Esophagus squamous epithelium (tissue), 5 donors: Measurements from ENCODE around the gene KLK13. TPM values are rescaled to one million over a fixed set of nuclear protein-coding genes. Genes with fewer than 3 reads are reported as not detected.

Experiments used
- DNase-seq: peaks from one replicate; lab custom pipeline; 2025; lab: John Stamatoyannopoulos, UW
- H3K27ac ChIP-seq, 4 donors: fragments of 200-600 bp; sonication (generic); one replicate each; pipeline ENCODE4 v1.5.1; 2016 to 2019; ENCODE audit warnings: mild to moderate bottlenecking in 1 of 4
- H3K27me3 ChIP-seq, 4 donors: fragments of 200-600 bp; sonication (generic); 1 replicate in 3 of 4; 2 replicates in 1 of 4; pipeline versions ENCODE4 v1.5.1 to v1.6.0; 2017 to 2021; ENCODE audit warnings: antibody characterized with exemption in 1 of 4
- H3K36me3 ChIP-seq, 3 donors: fragments of 200-600 bp; sonication (generic); one replicate each; pipeline ENCODE4 v1.5.1; 2016 to 2019
- H3K4me1 ChIP-seq, 3 donors: fragments of 200-600 bp; sonication (generic); one replicate each; pipeline ENCODE4 v1.5.1; 2017 to 2019
- H3K4me3 ChIP-seq, 4 donors: fragments of 200-600 bp; sonication (generic); 1 replicate in 3 of 4; 2 replicates in 1 of 4; pipeline ENCODE4 v1.5.1; 2016 to 2019; ENCODE audit warnings: mild to moderate bottlenecking in 2 of 4, moderate library complexity in 1 of 4
- H3K9me3 ChIP-seq, 3 donors: fragments of 200-600 bp; sonication (generic); one replicate each; pipeline ENCODE4 v1.5.1; 2016 to 2019
- CTCF ChIP-seq, 6 experiments: fragments of 450-650 bp in 4 of 6; fragments of 200-600 bp in 2 of 6; sonication (generic) in 2 of 6; IDR thresholded peaks; one replicate each; pipeline ENCODE4 v1.5.1; 2016 to 2019; ENCODE audit warnings: antibody characterized with exemption in 6 of 6, mild to moderate bottlenecking in 4 of 6, moderate library complexity in 4 of 6
- POLR2A ChIP-seq, 4 donors: fragments of 450-650 bp; IDR thresholded peaks; one replicate each; pipeline ENCODE4 v1.6.1; 2017; ENCODE audit warnings: antibody characterized with exemption in 4 of 4, mild to moderate bottlenecking in 4 of 4, moderate library complexity in 3 of 4
- WGBS, 2 donors: methylation state at CpG; one replicate each; pipeline ENCODE4 v1.1.5; 2018; 5-methylcytosine and 5-hydroxymethylcytosine counted together
- intact Hi-C: fragments of 100-400 bp; cut with DNase I; formaldehyde crosslinking; loops from one replicate; pipeline ENCODE4 v1.15.0; 2022
- total RNA-seq, 4 donors: library from RNA; depleted of rRNA; stranded (reverse); fragments of >200 nt; gene quantifications; one replicate each; pipeline ENCODE4 v1.1.0, GENCODE V29; 2016
- donor health status: DM: yes; HTN: yes; CAD: no.

KLK13 gene
- total RNA-seq, 4 donors from 2014 or later = 163 to 973 (median 600) TPM

DNA sequence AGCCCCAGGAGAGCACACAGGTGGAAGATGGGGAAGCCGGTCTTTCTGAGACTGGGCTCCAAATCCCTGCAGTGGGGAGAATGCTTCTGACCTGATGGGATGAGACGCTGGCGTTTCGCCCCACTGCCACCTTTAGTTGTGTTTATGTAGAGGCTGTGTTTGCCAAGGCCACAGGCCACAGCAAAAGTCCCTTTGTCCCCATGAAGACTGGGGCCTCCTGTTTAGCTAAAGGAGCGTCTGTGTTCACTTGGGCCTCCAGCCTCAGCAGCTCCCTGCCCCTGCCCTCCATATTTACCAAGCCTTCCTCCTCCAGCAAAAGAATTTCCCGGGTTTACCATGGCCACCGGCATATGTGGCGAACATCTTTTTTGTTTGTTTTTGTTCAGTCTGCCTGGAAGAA, 28.2 kb upstream of the KLK13 start:
- Histone ChIP-seq H3K4me3 (no peak overlapping the region), H3K4me1 (peaks cover 7 to 51% (median 9%) of the 10 kb centered on the region in 3 donors), H3K9me3 (no peaks in the 10 kb centered on the region), H3K27me3 (no peaks in the 10 kb centered on the region), H3K27ac (peak overlapping the region in 3 of 4 donors; percentile 28 to 70 (median 59)), H3K36me3 (peaks cover 0 to 9% (median 0%) of the 10 kb centered on the region in 3 donors)
- TF ChIP-seq CTCF (IDR thresholded peaks at IDR 0.05) (no peak), POLR2A (IDR thresholded peaks at IDR 0.05) (no peak)
- intact Hi-C loops = loop anchor here (5.0 kb wide), 1 partner anchor 71 kb away; no protein-coding TSS in a partner anchor
- WGBS, 2 donors = 51 to 61% methylated on average over 4 to 6 of the region's 8 CpGs
- no peak for DNase-seq

GRCh38 chr19:51091895-51092873, 27.3 kb upstream of the KLK13 start:
- TF ChIP-seq POLR2A (IDR thresholded peaks at IDR 0.05) = no peak
- TF ChIP-seq CTCF (IDR thresholded peaks at IDR 0.05) = no peak
- Histone ChIP-seq H3K4me1 (peaks cover 6 to 45% (median 9%) of the 10 kb centered on the region in 3 donors), H3K36me3 (peaks cover 0 to under 1% (median 0%) of the 10 kb centered on the region in 3 donors), H3K27ac (peak overlapping the region in 2 of 4 donors; percentile 59 to 70), H3K4me3 (no peak overlapping the region), H3K27me3 (no peaks in the 10 kb centered on the region), H3K9me3 (no peaks in the 10 kb centered on the region)
- intact Hi-C loops = loop anchor here (5.0 kb wide), 1 partner anchor 70 kb away; no protein-coding TSS in a partner anchor
- no peak for DNase-seq
- WGBS, 2 donors = 41 to 43% methylated on average over 16 of the region's 16 CpGs

- H3K9me3 ChIP-seq = no peaks in the 10 kb centered on the region
- DNase-seq = no peak
- H3K27ac ChIP-seq = no peak overlapping the region
- intact Hi-C loops = loop anchor here (5.0 kb wide), 1 partner anchor 69 kb away; no protein-coding TSS in a partner anchor
- no peaks in the 10 kb centered on the region for H3K36me3 ChIP-seq
- 81 to 83% methylated on average over 10 of the region's 10 CpGs for WGBS, 2 donors
- H3K27me3 ChIP-seq = no peaks in the 10 kb centered on the region
- peaks cover 0 to 34% (median 9%) of the 10 kb centered on the region in 3 donors for H3K4me1 ChIP-seq
- H3K4me3 ChIP-seq = no peak overlapping the region
- TF ChIP-seq POLR2A (IDR thresholded peaks at IDR 0.05) (no peak), CTCF (IDR thresholded peaks at IDR 0.05) (no peak)
These were observed 26.2 kb upstream of the KLK13 start for GRCh38 chr19:51091126-51091525.

- Histone ChIP-seq H3K36me3 (no peaks in the 10 kb centered on the region), H3K27me3 (no peaks in the 10 kb centered on the region), H3K27ac (no peak overlapping the region), H3K4me1 (peaks cover 0 to 34% (median 9%) of the 10 kb centered on the region in 3 donors), H3K4me3 (no peak overlapping the region), H3K9me3 (no peaks in the 10 kb centered on the region)
- no peak for DNase-seq
- TF ChIP-seq CTCF (IDR thresholded peaks at IDR 0.05) (no peak), POLR2A (IDR thresholded peaks at IDR 0.05) (no peak)
- intact Hi-C loops = loop anchor here (5.0 kb wide), 1 partner anchor 68 kb away; no protein-coding TSS in a partner anchor
- 66 to 81% methylated on average over 7 to 8 of the region's 8 CpGs for WGBS, 2 donors
These were observed 25.6 kb upstream of the KLK13 start for GRCh38 chr19:51090471-51090870.

DNA sequence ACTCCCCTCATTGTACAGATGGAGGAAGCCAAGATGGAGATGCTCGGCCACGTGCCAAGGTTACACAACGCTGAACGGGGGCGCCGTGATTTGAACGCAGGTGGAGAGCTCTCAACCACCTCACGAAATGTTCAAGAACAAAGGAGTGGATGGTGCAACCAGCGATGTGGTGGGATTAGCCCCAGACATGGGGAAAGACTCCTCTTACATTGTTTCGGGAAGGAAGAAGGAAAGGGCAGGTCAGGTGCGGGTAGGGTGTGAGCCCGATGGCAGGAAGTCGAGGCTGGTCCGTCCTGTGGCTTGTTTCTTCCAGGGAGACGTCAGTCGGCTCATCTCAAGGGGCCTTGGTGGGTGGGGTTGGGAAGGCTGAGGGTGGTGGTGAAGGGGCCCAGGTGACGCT, 24.9 kb upstream of the KLK13 start:
- peaks cover 0 to 28% (median 9%) of the 10 kb centered on the region in 3 donors for H3K4me1 ChIP-seq
- no peaks in the 10 kb centered on the region for H3K27me3 ChIP-seq
- no peaks in the 10 kb centered on the region for H3K9me3 ChIP-seq
- intact Hi-C loops = loop anchor here (5.0 kb wide), 1 partner anchor 67 kb away; no protein-coding TSS in a partner anchor
- 84 to 87% methylated on average over 15 to 17 of the region's 17 CpGs for WGBS, 2 donors
- TF ChIP-seq CTCF (IDR thresholded peaks at IDR 0.05) (no peak), POLR2A (IDR thresholded peaks at IDR 0.05) (no peak)
- no peaks in the 10 kb centered on the region for H3K36me3 ChIP-seq
- no peak overlapping the region for H3K27ac ChIP-seq
- DNase-seq = no peak
- H3K4me3 ChIP-seq = no peak overlapping the region
